ENCODE data around the gene ACSF3.

DNA sequence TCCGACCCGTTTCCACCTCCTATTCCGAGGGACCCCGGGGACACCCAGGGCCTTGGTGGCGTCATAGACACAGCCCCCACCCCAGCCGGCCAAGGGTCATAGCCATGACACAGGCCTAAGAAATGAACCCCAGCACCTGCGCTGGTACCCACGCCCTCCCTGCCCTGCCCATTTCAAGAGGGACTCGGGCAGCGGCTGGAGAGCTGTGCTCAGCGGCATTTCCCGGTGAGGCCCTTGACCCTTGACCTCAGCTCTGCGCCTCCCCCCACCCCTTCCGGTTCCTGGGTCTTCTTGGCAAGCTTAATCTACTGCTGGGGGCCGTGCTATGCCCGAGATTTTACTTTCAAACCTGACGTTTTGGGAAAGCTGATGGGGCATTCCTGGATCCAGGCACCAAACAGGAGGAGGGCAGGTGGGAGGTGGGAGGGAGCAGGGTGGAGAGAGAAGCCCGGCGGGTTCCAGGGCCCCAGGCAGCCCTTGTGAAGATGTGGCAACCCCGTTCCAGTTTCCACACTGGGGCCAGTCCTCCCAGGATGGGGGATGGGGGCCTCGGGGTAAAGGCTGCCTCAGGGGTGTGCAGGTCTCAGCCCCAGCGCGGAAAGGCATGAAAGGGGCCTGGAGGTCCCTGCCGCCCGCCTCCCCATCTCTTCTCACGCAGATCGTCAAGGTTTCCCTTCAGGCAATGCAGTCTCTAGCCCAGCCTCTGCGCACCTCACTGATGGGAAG is 106.6 kb downstream of the ACSF3 start, which contains the start of gene SLC22A31:
- TF ChIP-seq, protein P1, sequence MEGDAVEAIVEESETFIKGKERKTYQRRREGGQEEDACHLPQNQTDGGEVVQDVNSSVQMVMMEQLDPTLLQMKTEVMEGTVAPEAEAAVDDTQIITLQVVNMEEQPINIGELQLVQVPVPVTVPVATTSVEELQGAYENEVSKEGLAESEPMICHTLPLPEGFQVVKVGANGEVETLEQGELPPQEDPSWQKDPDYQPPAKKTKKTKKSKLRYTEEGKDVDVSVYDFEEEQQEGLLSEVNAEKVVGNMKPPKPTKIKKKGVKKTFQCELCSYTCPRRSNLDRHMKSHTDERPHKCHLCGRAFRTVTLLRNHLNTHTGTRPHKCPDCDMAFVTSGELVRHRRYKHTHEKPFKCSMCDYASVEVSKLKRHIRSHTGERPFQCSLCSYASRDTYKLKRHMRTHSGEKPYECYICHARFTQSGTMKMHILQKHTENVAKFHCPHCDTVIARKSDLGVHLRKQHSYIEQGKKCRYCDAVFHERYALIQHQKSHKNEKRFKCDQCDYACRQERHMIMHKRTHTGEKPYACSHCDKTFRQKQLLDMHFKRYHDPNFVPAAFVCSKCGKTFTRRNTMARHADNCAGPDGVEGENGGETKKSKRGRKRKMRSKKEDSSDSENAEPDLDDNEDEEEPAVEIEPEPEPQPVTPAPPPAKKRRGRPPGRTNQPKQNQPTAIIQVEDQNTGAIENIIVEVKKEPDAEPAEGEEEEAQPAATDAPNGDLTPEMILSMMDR (IDR thresholded peaks at IDR 0.05; ENCODE audit: poor library complexity), result no peak
- TF ChIP-seq EZH2 (IDR thresholded peaks at IDR 0.05; ENCODE audit: borderline replicate concordance), result no peak
- no peak for TF ChIP-seq EZH2phosphoT487 (IDR thresholded peaks at IDR 0.05; ENCODE audit: low read depth, severe bottlenecking, unreplicated experiment)

Measured in hepatocyte (in vitro differentiated cells).